ENCODE results near the gene IQGAP2.

Gene IQGAP2

DNA sequence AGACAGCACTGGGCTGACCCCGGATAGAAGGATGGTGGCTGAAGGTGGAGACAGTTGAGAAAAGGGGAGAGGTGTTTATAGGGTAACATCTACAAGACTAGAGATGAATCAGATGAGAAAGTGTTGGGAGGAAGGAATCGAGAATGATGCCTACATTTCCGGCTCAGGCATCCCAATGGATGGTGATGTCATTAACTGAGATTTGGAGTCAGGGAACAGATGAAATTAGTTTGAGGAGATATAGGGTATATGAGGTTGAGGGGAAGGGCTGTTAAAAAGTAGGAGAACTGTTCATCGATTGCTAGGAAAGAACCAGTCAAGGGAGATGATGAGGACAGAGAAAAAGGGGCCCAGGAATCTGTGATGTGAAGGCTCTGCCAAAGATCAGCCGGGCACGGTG, 24.7 kb upstream of the IQGAP2 start:
- H3K27ac ChIP-seq = peak overlapping the region; percentile 88
- TF ChIP-seq, protein P1, sequence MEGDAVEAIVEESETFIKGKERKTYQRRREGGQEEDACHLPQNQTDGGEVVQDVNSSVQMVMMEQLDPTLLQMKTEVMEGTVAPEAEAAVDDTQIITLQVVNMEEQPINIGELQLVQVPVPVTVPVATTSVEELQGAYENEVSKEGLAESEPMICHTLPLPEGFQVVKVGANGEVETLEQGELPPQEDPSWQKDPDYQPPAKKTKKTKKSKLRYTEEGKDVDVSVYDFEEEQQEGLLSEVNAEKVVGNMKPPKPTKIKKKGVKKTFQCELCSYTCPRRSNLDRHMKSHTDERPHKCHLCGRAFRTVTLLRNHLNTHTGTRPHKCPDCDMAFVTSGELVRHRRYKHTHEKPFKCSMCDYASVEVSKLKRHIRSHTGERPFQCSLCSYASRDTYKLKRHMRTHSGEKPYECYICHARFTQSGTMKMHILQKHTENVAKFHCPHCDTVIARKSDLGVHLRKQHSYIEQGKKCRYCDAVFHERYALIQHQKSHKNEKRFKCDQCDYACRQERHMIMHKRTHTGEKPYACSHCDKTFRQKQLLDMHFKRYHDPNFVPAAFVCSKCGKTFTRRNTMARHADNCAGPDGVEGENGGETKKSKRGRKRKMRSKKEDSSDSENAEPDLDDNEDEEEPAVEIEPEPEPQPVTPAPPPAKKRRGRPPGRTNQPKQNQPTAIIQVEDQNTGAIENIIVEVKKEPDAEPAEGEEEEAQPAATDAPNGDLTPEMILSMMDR (conservative IDR thresholded peaks at IDR 0.05) = no peak

DNA sequence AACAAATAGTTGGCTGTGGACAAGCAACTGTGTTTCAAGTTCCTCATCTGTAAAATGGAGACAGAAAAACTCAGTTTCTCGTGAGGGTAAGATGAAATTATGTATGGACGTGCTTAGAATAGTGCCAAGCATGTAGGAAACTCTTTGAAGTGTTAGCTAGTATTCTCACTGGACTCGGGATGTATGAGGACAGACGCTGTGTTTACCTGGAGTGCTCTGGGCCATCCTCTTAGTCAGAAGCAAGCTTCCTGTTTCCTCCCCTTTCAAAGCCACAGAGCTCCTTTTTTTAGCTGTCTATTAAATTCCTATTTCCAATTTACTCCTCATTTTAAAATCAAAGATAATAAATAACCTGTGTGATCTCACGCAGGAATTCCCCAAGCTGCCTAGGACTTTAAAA, 23.8 kb upstream of the IQGAP2 start:
- peak overlapping the region; percentile 88 for H3K27ac ChIP-seq

DNA sequence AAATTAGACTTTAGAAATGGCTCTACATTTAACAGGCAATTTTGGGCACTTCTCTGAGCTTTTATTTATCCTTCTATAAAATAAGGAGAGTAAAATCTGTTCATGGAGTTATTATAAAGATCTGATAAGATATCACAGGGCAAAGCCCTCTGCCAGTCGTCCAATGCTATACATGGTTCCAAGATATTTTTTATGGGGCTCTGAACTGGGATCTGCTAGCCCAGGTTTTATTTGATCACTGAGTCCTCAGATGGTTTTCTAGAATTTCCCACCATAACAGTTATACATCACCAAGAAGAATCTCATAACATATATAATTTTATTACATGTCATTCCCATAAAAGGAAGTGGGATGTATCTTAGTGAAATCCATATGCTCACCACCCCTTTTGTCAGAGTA, 23.2 kb upstream of the IQGAP2 start:
- peak overlapping the region; percentile 88 for H3K27ac ChIP-seq
- TF ChIP-seq, protein P1 (conservative IDR thresholded peaks at IDR 0.05) = no peak

More for the DNA sequence above, 23.8 kb upstream of the IQGAP2 start:
- TF ChIP-seq, protein P1 (conservative IDR thresholded peaks at IDR 0.05) = no peak

DNA sequence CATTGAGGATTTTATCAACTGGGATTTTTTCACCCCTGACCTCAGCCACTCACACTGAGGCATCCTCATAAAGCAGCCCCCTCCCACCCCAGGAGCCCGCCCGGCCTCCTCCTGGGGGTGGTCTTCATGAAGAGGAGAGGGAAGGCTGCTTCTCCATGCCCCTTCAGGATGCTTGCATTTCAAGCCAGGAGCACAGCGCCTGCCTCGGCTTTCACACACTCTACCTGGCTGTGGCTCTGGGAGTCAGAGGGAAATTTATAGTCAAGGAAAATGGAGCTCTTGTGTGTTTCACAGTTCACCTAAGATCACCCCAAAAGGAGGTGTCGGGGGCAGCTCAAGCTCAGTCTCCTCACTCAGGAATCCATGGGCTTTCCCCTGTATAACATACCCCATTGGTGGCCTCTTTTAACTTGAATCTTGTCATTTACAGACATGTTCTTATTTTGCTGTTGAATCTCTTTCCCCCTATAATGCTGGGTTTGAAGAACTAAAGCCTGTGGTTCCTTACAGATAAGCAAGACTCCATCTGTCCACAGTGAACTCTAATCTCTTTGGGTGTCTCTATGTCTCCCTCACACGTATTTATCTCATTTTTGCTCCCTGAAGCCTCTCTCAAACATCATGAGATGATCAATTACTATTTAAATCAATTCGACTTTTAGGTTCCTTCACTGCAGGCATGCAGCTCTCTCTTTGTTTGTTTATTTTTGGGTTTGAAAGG, 22.6 kb upstream of the IQGAP2 start:
- TF ChIP-seq, protein P1 (conservative IDR thresholded peaks at IDR 0.05) = no peak

DNA sequence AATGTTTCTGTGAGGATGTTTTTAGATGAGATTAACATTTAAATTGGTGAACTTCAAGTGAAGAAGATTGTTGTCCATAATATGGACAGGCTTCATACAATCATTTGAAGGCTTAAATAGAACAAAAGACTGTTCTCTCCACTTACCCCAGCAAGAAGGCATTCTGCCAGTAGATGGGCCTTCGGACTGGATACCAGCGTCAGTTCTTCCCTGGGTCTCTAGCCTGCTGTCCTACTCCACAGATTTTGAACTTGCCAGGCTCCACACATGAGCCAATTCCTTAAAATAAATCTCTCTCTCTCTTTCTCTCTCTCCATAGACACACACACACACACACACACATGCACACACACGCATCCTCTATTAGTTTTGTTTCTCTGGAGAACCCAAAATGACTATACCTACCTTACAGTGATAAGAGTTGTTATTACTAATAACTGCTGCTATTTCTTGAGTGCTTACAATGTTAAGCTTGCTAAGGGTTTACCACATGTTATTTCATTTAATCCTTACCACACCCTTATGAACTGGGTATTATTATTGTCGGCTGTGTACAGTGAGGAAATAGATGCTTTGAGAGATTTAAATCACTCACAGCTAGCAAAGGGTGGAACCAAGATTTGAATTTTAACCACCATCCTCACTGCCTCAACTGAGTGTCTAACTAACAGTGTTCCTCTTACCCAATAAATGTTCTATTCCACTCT, 19.8 kb upstream of the IQGAP2 start:
- TF ChIP-seq, protein P1 (conservative IDR thresholded peaks at IDR 0.05) = no peak
- H3K27ac ChIP-seq = peak overlapping the region; percentile 87; the same call in 1 of the 2 replicates

More for the DNA sequence above, 22.6 kb upstream of the IQGAP2 start:
- H3K27ac ChIP-seq = peak overlapping the region; percentile 88

DNA sequence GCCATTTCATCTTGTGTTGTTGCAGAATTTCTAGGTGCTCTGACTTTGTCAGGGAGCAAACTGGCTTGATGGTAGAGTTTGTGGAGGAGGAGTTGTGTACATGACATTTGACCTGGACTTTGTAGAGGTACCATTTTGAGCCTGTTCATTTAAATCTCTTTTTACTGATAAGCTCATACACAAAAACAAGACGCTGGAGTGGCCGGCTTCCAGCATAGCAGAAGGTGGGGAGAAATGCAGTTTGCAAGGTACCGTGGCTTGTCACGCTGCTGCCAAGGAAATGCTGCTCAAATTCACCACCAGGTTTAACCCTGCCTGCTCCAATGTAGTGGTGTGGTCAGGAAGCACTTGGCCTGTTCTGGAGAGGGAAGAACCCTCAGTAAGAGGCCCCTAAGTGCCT, 18.9 kb upstream of the IQGAP2 start:
- H3K27ac ChIP-seq = peak overlapping the region; percentile 87; the same call in 1 of the 2 replicates
- TF ChIP-seq, protein P1 (conservative IDR thresholded peaks at IDR 0.05) = no peak

DNA sequence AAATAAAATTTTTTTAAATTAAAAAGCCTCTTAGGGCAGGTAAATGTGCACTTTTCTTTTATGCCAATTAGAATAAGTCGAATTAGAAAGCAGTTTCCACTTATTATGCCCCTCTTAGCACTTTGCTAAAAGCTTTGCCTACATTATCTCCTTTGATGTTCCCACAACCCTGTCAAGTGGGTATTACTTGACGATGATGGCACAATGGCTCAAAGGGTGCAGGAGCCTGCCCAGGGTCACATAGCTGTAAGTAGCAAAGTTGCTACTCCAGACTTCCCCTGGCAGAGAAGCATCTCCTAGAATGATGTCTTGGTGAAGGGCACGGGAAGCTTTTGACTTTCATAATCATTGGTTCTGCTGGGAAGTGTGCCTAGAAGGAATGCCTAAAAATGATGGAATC, 18.4 kb upstream of the IQGAP2 start:
- TF ChIP-seq, protein P1 (conservative IDR thresholded peaks at IDR 0.05) = no peak
- H3K27ac ChIP-seq = peak overlapping the region; percentile 87

Measured in VCaP (cell line).